ENCODE measurements around the gene CXCR6. TPM values are rescaled to one million over a fixed set of nuclear protein-coding genes. Genes with fewer than 3 reads are reported as not detected.
"Not testable (repeated sequence)": the region's sequence is repeated elsewhere in the genome, so short reads cannot be mapped to it uniquely, and the experiment has no call there.

The CXCR6 gene
- total RNA-seq, 6 experiments from 2014 or later: not detected

DNA sequence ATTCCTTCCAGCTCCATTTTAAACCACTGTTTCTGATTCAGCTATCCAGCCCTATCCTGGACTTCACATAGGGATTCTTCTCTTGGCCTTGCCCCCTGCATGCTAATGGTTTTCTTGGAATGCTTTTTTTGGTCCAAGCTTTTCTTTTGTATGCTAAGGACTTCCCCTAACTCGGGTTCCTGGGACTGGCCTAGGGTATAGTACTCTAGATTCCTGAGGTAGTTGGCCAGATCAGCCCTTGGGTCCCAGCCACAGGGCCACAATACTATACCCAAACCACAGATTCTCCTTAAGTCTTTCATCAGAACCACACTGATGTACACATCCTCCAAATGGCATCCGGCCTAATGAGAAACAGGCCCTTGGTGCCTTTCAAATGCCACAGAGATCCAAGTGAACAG lies 49.6 kb downstream of the CXCR6 start:
- Mint-ChIP-seq H3K27me3 (ENCODE audit: insufficient read depth) (no peaks in the 10 kb centered on the region), H3K4me3 (peak overlapping the region; percentile 67), H3K36me3 (ENCODE audit: low read depth) (no peaks in the 10 kb centered on the region), H3K27ac (peak overlapping the region; percentile 84), H3K4me1 (ENCODE audit: low read depth) (peaks cover 67% of the 10 kb centered on the region), H3K9me3 (no peaks in the 10 kb centered on the region)
- peak; percentile 77 for DNase-seq
- TF ChIP-seq, protein P1, sequence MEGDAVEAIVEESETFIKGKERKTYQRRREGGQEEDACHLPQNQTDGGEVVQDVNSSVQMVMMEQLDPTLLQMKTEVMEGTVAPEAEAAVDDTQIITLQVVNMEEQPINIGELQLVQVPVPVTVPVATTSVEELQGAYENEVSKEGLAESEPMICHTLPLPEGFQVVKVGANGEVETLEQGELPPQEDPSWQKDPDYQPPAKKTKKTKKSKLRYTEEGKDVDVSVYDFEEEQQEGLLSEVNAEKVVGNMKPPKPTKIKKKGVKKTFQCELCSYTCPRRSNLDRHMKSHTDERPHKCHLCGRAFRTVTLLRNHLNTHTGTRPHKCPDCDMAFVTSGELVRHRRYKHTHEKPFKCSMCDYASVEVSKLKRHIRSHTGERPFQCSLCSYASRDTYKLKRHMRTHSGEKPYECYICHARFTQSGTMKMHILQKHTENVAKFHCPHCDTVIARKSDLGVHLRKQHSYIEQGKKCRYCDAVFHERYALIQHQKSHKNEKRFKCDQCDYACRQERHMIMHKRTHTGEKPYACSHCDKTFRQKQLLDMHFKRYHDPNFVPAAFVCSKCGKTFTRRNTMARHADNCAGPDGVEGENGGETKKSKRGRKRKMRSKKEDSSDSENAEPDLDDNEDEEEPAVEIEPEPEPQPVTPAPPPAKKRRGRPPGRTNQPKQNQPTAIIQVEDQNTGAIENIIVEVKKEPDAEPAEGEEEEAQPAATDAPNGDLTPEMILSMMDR (IDR thresholded peaks at IDR 0.05): no peak

DNA sequence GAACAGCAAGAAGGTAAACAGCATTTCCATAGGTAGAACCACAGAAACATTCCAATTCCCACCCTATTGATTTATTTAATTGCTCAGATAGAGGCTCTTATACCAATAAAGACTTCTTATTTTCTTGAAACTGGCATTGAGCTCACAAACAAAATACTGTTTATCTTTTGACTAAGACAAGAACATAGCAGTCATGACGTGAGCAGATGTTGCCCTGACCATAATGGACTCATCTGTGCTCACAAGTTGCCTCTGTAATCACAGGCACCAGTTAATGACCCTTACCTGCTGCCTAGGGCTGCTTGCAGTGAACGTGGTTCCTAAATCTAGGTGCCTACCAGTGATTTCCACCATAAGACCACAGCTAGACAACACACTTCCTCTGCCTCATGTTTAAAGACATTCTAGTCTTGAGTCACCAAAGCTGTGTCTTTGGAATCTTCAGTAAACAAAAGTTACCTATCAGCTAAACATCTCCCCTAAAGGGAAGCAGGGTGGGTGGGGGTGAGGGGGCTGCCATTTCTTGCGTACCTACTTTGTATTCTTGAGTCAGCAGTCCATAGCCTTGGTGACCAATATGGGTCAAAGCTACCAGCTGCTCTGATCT lies 50.3 kb downstream of the CXCR6 start:
- no peaks in the 10 kb centered on the region for H3K9me3 Mint-ChIP-seq
- H3K27me3 Mint-ChIP-seq (ENCODE audit: insufficient read depth): no peaks in the 10 kb centered on the region; the same call in 1 of the 2 replicates
- peak overlapping the region; percentile 58 for H3K4me3 Mint-ChIP-seq
- TF ChIP-seq, protein P1 (IDR thresholded peaks at IDR 0.05): no peak
- H3K36me3 Mint-ChIP-seq (ENCODE audit: low read depth): no peaks in the 10 kb centered on the region
- H3K4me1 Mint-ChIP-seq (ENCODE audit: low read depth): peaks cover 60% of the 10 kb centered on the region
- peak; percentile 28 for DNase-seq
- H3K27ac Mint-ChIP-seq: peak overlapping the region; percentile 84

DNA sequence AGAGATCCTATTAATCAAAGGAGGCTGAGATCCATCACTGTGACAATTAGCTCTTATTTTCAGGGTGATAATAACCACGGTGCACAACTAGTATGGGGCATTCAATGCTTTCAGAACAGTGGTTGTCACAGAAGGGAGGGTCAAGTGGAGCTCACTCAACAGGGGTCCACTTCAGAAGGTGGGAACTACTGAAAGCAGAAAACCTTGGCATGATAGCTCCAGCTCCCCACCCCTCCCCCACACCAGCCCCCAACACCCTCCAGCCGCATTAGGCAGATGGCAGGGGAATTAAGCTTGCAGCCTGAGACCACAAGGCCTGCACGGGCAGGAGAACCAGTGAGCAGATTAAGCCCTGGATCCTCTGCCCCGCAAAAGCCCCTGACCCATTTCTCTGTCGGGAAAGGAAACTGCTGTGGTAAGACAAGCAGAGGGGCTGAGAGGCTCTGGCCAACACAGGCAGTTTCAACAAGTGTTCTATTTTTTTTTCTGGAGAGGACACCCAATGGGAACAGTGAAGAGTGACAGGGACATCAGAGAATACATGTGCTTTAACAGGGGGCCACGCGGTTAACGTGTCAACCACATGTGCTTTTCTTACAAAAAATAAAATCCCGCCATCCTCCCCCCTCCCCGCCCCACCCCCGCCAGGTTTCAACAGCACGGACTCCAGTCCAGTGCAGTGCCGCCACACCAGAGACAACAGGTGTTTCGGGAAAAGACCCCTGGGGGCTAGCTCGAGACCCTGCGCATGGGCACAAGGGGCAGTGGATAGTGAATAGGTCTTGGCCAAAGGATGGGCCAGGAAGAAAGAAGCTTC lies 51.4 kb downstream of the CXCR6 start:
- DNase-seq: no peak
- Mint-ChIP-seq H3K9me3 (no peaks in the 10 kb centered on the region), H3K4me3 (peak overlapping the region; percentile 90), H3K36me3 (ENCODE audit: low read depth) (no peaks in the 10 kb centered on the region), H3K27ac (peak overlapping the region; percentile 77), H3K4me1 (ENCODE audit: low read depth) (peaks cover 49% of the 10 kb centered on the region), H3K27me3 (ENCODE audit: insufficient read depth) (no peaks in the 10 kb centered on the region; the same call in 1 of the 2 replicates)
- TF ChIP-seq, protein P1 (IDR thresholded peaks at IDR 0.05): no peak

DNA sequence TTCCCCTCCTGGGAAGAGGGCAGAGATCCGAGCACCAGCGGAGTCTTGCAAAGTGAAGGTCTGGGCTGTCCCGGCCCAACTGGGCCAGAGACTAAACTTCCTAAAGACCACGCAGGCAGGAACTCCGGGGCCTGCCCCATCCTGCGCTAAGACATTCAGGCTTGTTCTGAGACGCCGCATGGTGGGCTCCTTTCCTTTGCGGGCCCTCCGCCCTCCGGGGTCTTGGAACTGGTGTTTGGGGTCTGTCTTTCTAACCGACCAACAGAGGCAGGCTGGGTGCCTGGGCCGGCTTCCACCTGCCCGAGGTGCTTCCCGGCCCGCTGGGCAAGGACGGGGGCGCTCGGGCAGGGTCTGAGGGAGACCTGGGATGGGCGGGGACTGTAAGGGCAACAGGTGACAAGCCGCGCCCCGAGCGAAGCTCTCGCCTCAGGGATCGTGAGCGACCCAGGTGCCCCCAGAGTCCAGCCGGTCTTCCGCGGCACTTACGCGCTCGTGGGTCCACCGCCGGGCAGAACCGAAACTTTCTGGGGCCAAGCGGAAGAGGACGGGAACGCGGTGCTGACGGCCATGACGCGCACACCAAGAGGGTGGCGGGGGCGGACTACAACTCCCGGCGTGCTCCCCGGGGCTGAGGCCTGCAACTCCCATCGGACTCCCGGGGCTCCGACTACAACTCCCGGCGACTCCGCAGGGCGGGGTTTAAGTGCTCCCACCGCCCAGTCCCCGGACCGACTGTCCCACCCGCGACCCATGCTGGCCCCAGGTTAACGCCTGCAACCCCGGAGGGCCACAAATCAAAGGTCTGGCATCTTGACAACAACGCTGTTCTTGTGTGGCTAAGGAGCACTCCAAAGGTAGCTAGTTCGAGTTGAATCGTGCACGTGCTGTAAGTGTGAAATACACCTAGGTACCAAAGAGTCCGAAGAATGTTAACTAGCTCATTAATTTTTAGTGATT lies 52.2 kb downstream of the CXCR6 start, which contains the start of gene FYCO1:
TSS of gene FYCO1 (minus strand) at position 589 of the 957 bp plus-strand sequence. CDS start 10,914 bp downstream, outside the sequence.
- Mint-ChIP-seq H3K27me3 (ENCODE audit: insufficient read depth) (no peaks in the 10 kb centered on the region; the same call in 1 of the 2 replicates), H3K9me3 (no peaks in the 10 kb centered on the region), H3K36me3 (ENCODE audit: low read depth) (no peaks in the 10 kb centered on the region), H3K4me3 (peak within 1 kb of the TSS; percentile 90), H3K4me1 (ENCODE audit: low read depth) (peaks cover 40% of the 10 kb centered on the region), H3K27ac (peak within 1 kb of the TSS; percentile 77)
- TF ChIP-seq, protein P1 (IDR thresholded peaks at IDR 0.05): no peak
- DNase-seq: peak; percentile 83

DNA sequence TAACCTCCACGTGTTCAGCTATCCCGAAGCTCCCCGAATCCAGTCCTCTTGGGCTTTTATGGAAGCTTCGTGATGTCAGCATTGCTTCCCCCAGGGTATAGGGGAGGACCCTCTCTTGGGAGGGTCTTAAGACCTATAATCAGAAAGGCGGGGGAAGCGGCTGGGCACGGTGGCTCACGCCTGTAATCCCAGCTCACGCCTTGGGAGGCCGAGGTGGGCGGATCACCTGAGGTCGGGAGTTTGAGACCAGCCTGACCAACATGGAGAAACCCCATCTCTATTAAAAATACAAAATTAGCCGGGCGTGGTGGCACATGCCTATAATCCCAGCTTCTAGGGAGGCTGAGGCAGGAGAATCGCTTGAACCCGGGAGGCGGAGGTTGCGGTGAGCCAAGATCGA lies 54.2 kb downstream of the CXCR6 start:
- not testable (repeated sequence) for H3K27ac Mint-ChIP-seq; H3K36me3 Mint-ChIP-seq (ENCODE audit: low read depth); H3K9me3 Mint-ChIP-seq; H3K27me3 Mint-ChIP-seq (ENCODE audit: insufficient read depth); H3K4me3 Mint-ChIP-seq; DNase-seq
- peaks cover 27% of the 10 kb centered on the region for H3K4me1 Mint-ChIP-seq (ENCODE audit: low read depth)

Data from HFFc6 (cell line).